HG03135 (cell line): ENCODE measurements around the gene CABCOCO1.

Experiments used
- ATAC-seq: cut with Tn5 transposase; IDR thresholded peaks from one replicate; pipeline ENCODE4 v1.9.1; 2021; ENCODE audit warnings: mild to moderate bottlenecking, moderate library complexity; ENCODE audit not compliant: unreplicated experiment

Gene CABCOCO1

GRCh38 chr10:61779950-61780659 is 117.4 kb downstream of the CABCOCO1 start:
- no peak for ATAC-seq

DNA sequence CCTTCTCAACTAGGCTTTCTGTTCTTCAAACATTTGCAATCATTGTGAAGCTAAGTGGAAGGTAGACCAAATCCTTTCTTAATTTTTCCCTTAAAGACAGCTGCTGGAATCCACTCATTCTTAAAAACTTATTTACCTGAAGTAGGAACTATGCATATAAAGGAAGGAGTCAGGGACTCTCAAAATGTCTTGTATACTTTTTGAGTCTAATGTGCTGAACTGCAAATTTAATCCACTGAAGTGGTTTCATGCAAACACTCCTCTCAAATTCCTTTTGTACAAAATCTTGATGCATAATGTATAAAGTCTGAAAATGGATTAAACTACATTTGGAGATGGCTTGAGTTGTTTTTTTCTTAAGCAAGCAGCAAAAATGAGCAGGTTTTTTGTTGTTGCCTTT is 118.0 kb downstream of the CABCOCO1 start:
- no peak for ATAC-seq

- ATAC-seq, result no peak
Measured at GRCh38 chr10:61781969-61782403, 119.3 kb downstream of the CABCOCO1 start.

GRCh38 chr10:61784354-61785133 is 121.8 kb downstream of the CABCOCO1 start:
- no peak for ATAC-seq

DNA sequence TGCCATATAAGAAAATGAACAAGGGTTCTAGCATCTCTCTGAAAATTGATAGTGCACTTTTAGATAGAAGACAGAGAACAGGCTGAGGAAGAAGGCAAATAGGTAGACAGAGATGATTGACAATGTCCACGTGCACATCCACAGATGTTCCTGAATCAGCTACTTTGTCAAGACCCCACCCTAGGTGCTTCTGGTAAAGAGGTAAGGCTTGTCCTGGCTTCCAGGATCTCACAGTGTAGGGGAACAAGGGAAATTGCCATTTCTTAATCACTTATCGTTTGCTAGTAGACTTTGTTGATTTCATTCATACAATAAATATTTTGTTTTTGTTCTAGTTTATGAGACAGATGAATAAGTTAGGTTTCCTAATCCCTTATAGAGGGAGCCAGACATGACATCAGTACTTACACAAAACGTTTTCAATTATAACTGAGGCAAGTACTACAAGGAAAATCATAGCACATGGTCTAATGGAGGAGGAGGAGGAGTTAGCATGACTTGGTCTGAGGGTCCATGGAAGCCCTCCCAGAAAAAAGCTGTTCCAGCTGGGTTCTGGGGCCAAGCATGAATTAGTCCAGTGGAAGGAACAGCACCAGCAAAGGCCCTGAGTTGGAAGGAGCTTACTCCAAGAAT is 122.9 kb downstream of the CABCOCO1 start:
- no peak for ATAC-seq

DNA sequence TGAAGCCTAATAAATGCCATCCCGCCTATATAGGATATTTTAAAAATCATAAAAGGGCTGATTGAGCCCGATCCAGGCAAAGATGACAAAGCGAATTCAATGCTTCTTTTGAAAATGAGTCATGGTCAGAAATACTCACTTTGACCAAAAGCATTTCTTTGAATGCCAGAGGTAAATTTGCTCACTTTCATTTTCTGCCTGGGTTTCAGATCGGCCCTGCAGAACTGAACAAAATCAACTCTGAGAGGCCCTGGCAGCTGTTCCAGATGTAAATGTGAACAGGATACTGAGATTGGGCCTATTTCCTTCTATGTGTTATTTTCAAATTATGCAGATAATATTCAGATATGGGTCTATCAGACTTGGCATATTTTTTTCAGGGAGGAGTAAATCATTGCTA is 124.0 kb downstream of the CABCOCO1 start:
- ATAC-seq, result peak; percentile 97

GRCh38 chr10:61787170-61787569 is 124.4 kb downstream of the CABCOCO1 start:
- no peak for ATAC-seq

DNA sequence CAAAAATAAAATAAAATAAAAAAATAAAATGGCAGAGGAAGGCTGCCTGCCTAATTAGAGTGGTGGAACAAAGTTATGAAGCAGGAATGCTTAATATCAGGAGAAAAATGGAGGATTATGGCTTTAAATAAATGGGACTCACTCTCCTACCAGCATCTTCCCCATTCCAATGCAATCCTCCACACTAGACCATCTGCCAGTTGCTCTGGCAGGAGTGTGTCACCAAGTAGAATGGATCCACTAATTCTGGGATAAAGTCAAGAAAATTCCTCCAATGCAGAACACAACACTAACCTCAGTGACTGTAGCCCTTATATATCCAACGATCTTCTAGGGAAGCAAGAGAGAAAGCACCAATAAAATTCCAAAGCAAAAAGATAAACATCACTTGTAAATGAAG is 126.3 kb downstream of the CABCOCO1 start:
- no peak for ATAC-seq

- no peak for ATAC-seq
Measured at GRCh38 chr10:61791216-61791615, 128.5 kb downstream of the CABCOCO1 start.

- no peak for ATAC-seq
Measured at GRCh38 chr10:61792097-61792716, 129.5 kb downstream of the CABCOCO1 start.

- ATAC-seq, result no peak
Measured at GRCh38 chr10:61792921-61793320, 130.2 kb downstream of the CABCOCO1 start.

DNA sequence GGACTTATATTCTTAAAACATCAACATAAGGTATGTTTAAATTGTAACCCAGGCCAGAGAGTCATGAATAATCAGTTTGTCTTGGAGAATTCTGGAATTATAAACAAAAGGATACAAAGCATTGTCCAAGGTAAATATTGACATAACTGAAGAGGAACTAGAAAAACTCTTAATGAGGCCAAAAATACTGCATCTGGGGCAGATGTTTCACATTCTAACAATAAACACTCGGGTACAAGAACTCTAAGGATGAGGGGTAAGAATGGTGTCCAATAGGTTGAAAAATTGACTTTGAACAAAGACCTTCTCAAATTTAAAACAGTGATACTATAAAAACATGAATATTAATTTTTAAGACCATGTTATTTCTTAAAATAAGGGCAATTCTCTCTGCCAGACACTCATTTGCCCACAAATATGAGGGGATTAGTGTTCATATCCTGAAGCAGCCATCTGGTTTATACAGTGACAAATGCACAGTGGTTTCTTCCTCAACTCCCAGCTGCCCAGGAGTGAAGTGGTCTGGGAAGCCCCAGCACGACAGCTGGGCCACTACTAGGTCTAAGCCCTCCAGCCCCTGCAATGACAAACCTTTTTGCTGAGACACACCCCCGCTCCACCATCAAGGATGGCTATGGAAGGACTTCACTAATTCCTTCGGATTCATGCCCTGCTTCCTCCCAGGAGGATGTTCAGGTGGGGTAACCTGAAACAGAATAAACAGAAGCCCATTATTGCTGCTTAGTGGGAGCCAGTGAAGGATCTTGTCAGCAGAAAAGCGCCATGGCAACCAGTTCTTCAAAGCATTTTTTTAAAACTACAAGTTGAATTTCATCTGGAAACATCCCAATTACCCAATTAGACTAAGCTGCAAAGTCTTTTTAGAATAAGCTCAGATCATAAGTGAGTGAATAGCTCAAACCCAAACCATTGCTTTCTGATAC is 131.3 kb downstream of the CABCOCO1 start:
- ATAC-seq, result no peak

DNA sequence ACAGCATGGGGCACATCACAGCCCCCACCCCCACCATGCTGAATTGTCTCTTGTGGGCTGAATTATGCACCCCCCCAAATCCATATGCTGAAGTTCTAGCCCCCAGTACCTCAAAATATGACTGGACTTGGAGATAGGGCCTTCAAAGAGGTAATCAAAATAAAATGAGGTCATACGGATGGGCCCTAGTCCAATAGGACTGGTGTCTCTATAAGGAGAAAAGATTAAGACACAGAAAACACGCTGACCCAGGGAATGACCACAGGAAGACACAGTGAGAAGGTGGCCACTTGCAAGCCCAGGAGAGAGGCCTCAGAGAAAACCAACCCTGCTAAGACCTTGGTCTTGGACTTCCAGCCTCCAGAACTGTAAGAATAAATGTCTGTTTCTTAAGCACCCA is 132.4 kb downstream of the CABCOCO1 start:
- no peak for ATAC-seq

- no peak for ATAC-seq
Measured at GRCh38 chr10:61795551-61795950, 132.8 kb downstream of the CABCOCO1 start.

DNA sequence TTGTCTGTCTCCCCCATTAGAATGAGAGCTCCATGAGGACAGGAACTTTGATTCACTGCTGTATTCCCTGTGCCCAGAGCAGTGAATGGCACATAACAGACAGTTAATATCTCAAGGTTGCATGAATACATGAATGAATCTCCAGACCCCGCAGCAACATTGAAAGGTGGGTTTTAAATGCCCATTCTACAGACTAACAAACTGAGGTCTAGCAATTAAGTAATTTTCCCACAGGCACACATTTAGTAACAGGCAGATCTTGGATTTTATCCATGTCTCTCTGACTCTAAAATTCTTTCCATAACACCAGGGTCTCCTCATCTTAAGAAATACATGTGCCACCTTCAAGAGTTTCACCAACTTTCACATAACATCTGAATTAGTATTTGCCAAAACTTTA is 134.1 kb downstream of the CABCOCO1 start:
- no peak for ATAC-seq

GRCh38 chr10:61797304-61798153 is 134.8 kb downstream of the CABCOCO1 start:
- no peak for ATAC-seq

DNA sequence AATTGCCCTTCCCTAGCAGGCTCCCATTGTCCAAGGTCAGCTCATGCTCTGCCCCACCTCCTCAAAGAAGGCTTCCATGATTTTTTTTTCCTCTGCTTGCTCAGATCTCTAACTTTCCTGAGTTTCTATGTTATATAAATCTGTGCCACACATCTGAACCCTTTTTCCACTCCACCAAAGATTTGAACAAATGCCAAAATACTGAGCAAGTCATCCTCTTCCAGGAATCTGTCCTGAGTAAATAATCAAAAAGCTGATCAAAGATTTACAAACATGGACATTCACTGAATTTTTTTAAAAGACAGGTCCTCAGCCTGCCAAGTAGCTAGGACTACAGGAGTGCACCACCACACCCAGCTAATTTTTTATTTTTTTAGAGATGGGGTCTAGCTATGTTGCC is 136.0 kb downstream of the CABCOCO1 start:
- no peak for ATAC-seq

DNA sequence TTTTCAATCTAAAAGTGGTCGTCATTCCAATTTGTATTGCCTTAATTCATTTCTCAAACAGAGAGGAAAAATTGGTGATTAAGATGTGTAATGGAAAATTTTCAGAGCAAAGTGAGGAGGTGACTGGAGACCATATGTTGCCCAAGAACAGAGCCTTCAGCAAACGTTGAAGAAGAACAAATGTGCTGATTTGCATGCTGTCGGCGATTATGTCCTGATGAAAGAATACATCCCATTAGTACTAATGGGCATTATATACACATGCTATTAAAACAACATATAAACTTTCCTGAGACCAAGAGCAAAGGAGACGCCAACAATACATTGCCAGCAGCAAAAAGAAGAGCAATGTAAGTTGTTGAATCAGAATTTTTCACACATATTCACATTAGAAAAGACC is 138.8 kb downstream of the CABCOCO1 start:
- ATAC-seq, result no peak

DNA sequence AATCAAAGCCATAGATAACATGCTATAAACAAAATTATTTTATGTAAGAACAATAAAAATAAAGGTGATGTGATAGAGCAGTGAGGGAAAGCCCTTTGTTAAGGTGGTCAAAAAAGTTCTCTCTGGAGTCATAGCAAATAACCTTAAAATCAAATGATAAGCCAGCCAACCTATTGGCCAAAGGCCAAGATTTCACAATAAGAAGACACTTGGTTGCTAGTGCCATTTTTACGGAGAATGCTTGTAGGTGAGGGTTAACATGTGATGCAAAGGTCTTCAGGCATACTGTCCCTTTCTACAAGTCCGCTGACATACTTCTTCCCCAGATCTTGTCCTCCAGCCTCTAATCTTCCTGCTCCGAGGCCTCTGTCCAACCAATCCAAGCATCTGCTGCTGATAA is 140.5 kb downstream of the CABCOCO1 start:
- no peak for ATAC-seq
